Stomach smooth muscle (tissue), 2 donors: ENCODE measurements around the gene DCK.

Experiments used
- H3K27ac ChIP-seq: one replicate; pipeline ENCODE4 v1.7.0; 2013; ENCODE audit warnings: mild to moderate bottlenecking, low read length, inconsistent platforms
- H3K27me3 ChIP-seq, 2 donors: one replicate each; pipeline ENCODE4 v1.7.0; 2013; ENCODE audit warnings: low read length in 2 of 2; ENCODE audit not compliant: insufficient read depth in 2 of 2, control insufficient read depth in 1 of 2
- H3K36me3 ChIP-seq, 2 donors: one replicate each; pipeline ENCODE4 v1.7.0; 2013; ENCODE audit warnings: low read length in 2 of 2; ENCODE audit not compliant: control insufficient read depth in 2 of 2, insufficient read depth in 2 of 2
- H3K4me1 ChIP-seq: one replicate; pipeline ENCODE4 v1.7.0; 2013; ENCODE audit warnings: low read length; ENCODE audit not compliant: control insufficient read depth, insufficient read depth
- H3K4me3 ChIP-seq, 2 donors: one replicate each; pipeline ENCODE4 v1.7.0; 2013; ENCODE audit warnings: low read length in 2 of 2
- H3K9ac ChIP-seq, 2 donors: one replicate each; pipeline ENCODE4 v1.7.0; 2013; ENCODE audit warnings: low read length in 2 of 2, mild to moderate bottlenecking in 1 of 2
- H3K9me3 ChIP-seq, 2 donors: one replicate each; pipeline ENCODE4 v1.7.0; 2013; ENCODE audit warnings: low read length in 2 of 2; ENCODE audit not compliant: control insufficient read depth in 2 of 2
- donor health status: healthy.
- donor health status: Pancreatic carcinoma.

Gene DCK

GRCh38 chr4:71062436-71062835 lies 69.0 kb downstream of the DCK start:
- Histone ChIP-seq H3K9me3 (no peaks in the 10 kb centered on the region), H3K27ac (no peak overlapping the region), H3K27me3 (no peaks in the 10 kb centered on the region), H3K4me1 (no peaks in the 10 kb centered on the region), H3K9ac (no peak overlapping the region), H3K4me3 (no peak overlapping the region), H3K36me3 (no peaks in the 10 kb centered on the region)

- no peaks in the 10 kb centered on the region for H3K9me3 ChIP-seq
- no peaks in the 10 kb centered on the region for H3K4me1 ChIP-seq
Observed at GRCh38 chr4:71063711-71064110, 70.3 kb downstream of the DCK start.

GRCh38 chr4:71064521-71064920 lies 71.1 kb downstream of the DCK start:
- Histone ChIP-seq H3K27ac (no peak overlapping the region), H3K4me3 (no peak overlapping the region), H3K4me1 (no peaks in the 10 kb centered on the region)

More at GRCh38 chr4:71063711-71064110, 70.3 kb downstream of the DCK start:
- H3K27me3 ChIP-seq: no peaks in the 10 kb centered on the region
- H3K27ac ChIP-seq: no peak overlapping the region
- H3K4me3 ChIP-seq: no peak overlapping the region
- H3K36me3 ChIP-seq: no peaks in the 10 kb centered on the region
- no peak overlapping the region for H3K9ac ChIP-seq

GRCh38 chr4:71065991-71066510 lies 72.6 kb downstream of the DCK start:
- no peak overlapping the region for H3K9ac ChIP-seq
- no peak overlapping the region for H3K4me3 ChIP-seq
- H3K27ac ChIP-seq: no peak overlapping the region
- H3K4me1 ChIP-seq: no peaks in the 10 kb centered on the region
- H3K27me3 ChIP-seq: no peaks in the 10 kb centered on the region
- H3K36me3 ChIP-seq: no peaks in the 10 kb centered on the region
- no peaks in the 10 kb centered on the region for H3K9me3 ChIP-seq

More at GRCh38 chr4:71064521-71064920, 71.1 kb downstream of the DCK start:
- Histone ChIP-seq H3K27me3 (no peaks in the 10 kb centered on the region), H3K9me3 (no peaks in the 10 kb centered on the region), H3K36me3 (no peaks in the 10 kb centered on the region), H3K9ac (no peak overlapping the region)

- H3K4me1 ChIP-seq: no peaks in the 10 kb centered on the region
- H3K9me3 ChIP-seq: no peaks in the 10 kb centered on the region
- H3K27me3 ChIP-seq: no peaks in the 10 kb centered on the region
- no peak overlapping the region for H3K27ac ChIP-seq
- no peak overlapping the region for H3K4me3 ChIP-seq
- no peaks in the 10 kb centered on the region for H3K36me3 ChIP-seq
- H3K9ac ChIP-seq: no peak overlapping the region
Observed at GRCh38 chr4:71066737-71067716, 73.6 kb downstream of the DCK start.

- no peaks in the 10 kb centered on the region for H3K27me3 ChIP-seq
- H3K9me3 ChIP-seq: no peaks in the 10 kb centered on the region
- H3K27ac ChIP-seq: no peak overlapping the region
- H3K36me3 ChIP-seq: no peaks in the 10 kb centered on the region
- no peak overlapping the region for H3K4me3 ChIP-seq
- H3K9ac ChIP-seq: no peak overlapping the region
- H3K4me1 ChIP-seq: no peaks in the 10 kb centered on the region
Observed at GRCh38 chr4:71069063-71069462, 75.6 kb downstream of the DCK start.

- Histone ChIP-seq H3K4me3 (no peak overlapping the region), H3K9ac (no peak overlapping the region), H3K27ac (no peak overlapping the region), H3K27me3 (no peaks in the 10 kb centered on the region), H3K9me3 (no peaks in the 10 kb centered on the region), H3K36me3 (no peaks in the 10 kb centered on the region), H3K4me1 (no peaks in the 10 kb centered on the region)
Observed at GRCh38 chr4:71070015-71070414, 76.6 kb downstream of the DCK start.

- Histone ChIP-seq H3K27ac (no peak overlapping the region), H3K4me1 (no peaks in the 10 kb centered on the region), H3K9me3 (no peaks in the 10 kb centered on the region), H3K36me3 (no peaks in the 10 kb centered on the region), H3K4me3 (peak overlapping the region; percentile 20 to 47), H3K27me3 (no peaks in the 10 kb centered on the region), H3K9ac (no peak overlapping the region)
Observed at GRCh38 chr4:71074452-71075299, 81.2 kb downstream of the DCK start.
